Cardiac fibroblast (primary cell): Measurements from ENCODE around the gene RABL3.

Experiments used
- DNase-seq, 2 donors: peaks; one replicate each; pipeline versions ENCODE4 v3.0.0 to v3.0.0-alpha.2; 2010; ENCODE audit warnings: low read depth in 2 of 2
- H3K4me3 ChIP-seq, 2 donors: replicated peaks in 1 of 2; 1 replicate in 1 of 2; 2 replicates in 1 of 2; pipeline ENCODE4 v1.5.1; 2011; ENCODE audit warnings: low read depth in 2 of 2, low read length in 2 of 2, mild to moderate bottlenecking in 2 of 2, moderate library complexity in 1 of 2
- TF ChIP-seq, protein P1 (sequence below): IDR thresholded peaks from one replicate; pipeline ENCODE4 v1.5.1; 2011; ENCODE audit warnings: low read depth, mild to moderate bottlenecking, low read length, inconsistent platforms

RABL3 gene

GRCh38 chr3:120705884-120706582 is 36.3 kb downstream of the RABL3 start:
- no peak overlapping the region for H3K4me3 ChIP-seq
- TF ChIP-seq, protein P1, sequence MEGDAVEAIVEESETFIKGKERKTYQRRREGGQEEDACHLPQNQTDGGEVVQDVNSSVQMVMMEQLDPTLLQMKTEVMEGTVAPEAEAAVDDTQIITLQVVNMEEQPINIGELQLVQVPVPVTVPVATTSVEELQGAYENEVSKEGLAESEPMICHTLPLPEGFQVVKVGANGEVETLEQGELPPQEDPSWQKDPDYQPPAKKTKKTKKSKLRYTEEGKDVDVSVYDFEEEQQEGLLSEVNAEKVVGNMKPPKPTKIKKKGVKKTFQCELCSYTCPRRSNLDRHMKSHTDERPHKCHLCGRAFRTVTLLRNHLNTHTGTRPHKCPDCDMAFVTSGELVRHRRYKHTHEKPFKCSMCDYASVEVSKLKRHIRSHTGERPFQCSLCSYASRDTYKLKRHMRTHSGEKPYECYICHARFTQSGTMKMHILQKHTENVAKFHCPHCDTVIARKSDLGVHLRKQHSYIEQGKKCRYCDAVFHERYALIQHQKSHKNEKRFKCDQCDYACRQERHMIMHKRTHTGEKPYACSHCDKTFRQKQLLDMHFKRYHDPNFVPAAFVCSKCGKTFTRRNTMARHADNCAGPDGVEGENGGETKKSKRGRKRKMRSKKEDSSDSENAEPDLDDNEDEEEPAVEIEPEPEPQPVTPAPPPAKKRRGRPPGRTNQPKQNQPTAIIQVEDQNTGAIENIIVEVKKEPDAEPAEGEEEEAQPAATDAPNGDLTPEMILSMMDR: no peak
- no peak for DNase-seq

DNA sequence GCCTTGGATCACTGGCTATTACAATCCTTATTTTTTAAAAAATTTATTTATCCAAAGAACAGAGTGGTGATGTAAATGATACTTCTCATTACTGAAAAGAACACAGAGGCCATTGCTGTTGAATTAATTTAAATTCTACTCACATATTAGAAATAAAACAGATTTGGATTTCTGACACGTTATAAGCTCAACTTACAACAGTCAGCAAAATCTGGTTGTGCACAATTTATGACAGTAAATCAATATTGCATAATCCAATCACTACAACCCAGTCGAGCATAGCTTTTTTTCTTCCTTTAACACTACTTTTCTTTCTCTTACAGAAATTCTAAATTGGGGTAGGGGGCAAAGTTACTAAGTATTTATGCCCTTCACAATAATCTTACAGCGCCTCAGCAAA is 43.0 kb downstream of the RABL3 start:
- no peak overlapping the region for H3K4me3 ChIP-seq
- TF ChIP-seq, protein P1: no peak
- DNase-seq: no peak

GRCh38 chr3:120693439-120694171 is 48.7 kb downstream of the RABL3 start:
- TF ChIP-seq, protein P1: no peak
- peak; percentile 59 to 74 for DNase-seq
- no peak overlapping the region for H3K4me3 ChIP-seq

DNA sequence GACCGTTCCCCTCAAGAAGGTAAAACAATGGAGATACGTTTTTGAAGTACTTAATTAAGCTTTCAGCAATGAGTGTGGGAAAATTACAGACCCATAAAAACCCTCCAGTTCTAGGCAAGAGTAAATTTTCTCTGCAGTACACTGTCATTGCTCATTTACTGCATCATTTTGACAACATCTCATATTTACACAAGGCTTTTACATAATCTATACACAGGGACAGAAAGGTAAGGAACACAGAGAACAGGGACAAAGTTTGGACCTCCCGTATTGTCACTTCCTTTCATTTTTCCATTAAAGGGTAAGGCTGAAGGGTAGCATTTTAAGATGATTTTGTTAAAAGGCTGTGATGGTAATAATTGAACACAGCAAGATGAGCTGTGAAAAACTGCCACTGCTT is 52.9 kb downstream of the RABL3 start:
- no peak overlapping the region for H3K4me3 ChIP-seq
- TF ChIP-seq, protein P1: no peak

GRCh38 chr3:120688121-120688520 is 54.2 kb downstream of the RABL3 start:
- TF ChIP-seq, protein P1: no peak
- peak; percentile 24 to 69 for DNase-seq
- no peak overlapping the region for H3K4me3 ChIP-seq

More for the DNA sequence above, 52.9 kb downstream of the RABL3 start:
- DNase-seq: no peak

DNA sequence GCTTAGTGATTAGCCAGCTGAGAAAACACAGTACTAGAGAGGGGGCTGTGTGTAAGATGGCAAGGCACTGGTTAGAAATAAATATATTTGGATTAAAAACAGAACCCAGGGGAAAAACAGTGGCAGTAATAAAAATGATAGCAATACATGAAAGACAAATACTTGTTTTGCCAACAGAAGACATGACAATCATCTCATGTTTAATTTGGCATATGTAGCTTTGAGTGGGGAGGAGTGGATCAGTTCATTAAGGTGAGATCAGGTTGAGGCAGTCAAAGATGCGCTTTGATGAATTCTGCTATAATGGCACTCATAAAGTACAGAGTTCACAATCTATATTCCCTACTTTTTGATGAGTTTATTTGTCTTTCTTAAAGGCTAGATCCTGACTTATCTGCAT is 56.9 kb downstream of the RABL3 start:
- TF ChIP-seq, protein P1: no peak
- DNase-seq: no peak
- H3K4me3 ChIP-seq: no peak overlapping the region
